Colonic mucosa (tissue), 4 donors: ENCODE measurements around the gene HNRNPAB. TPM values are rescaled to one million over a fixed set of nuclear protein-coding genes. Genes with fewer than 3 reads are reported as not detected.

ENCODE experiments used
- DNase-seq: peaks from one replicate; pipeline ENCODE4 v3.0.0-alpha.2; 2020
- H3K27ac ChIP-seq: fragments of 200-600 bp; one replicate; pipeline ENCODE4 v1.8.0; 2021
- H3K27me3 ChIP-seq: fragments of 200-600 bp; one replicate; pipeline ENCODE4 v1.8.0; 2021
- H3K36me3 ChIP-seq: fragments of 200-600 bp; one replicate; pipeline ENCODE4 v1.8.0; 2021
- H3K4me1 ChIP-seq: fragments of 200-600 bp; one replicate; pipeline ENCODE4 v1.8.0; 2021; ENCODE audit warnings: mild to moderate bottlenecking
- H3K4me3 ChIP-seq: fragments of 200-600 bp; one replicate; pipeline ENCODE4 v1.8.0; 2021
- H3K9ac ChIP-seq, 2 donors: one replicate each; pipeline ENCODE4 v1.7.0; 2013; ENCODE audit warnings: control low read depth in 2 of 2, low read depth in 2 of 2, low read length in 2 of 2
- H3K9me3 ChIP-seq: fragments of 200-600 bp; one replicate; pipeline ENCODE4 v1.8.0; 2021
- CTCF ChIP-seq: fragments of 200-600 bp; IDR thresholded peaks from one replicate; pipeline ENCODE4 v1.8.0; 2022; ENCODE audit warnings: antibody characterized with exemption, mild to moderate bottlenecking
- intact Hi-C: fragments of 100-400 bp; cut with DNase I; formaldehyde crosslinking; loops from one replicate; pipeline ENCODE4 v1.14.1; 2022
- total RNA-seq, 2 donors: library from RNA; stranded (reverse); fragmentation: NEBNext Ultra II Directional in 1 of 2; extraction: Animal tissue kit (Norgen Biotek cat#: 25700) in 1 of 2; gene quantifications; one replicate each; pipeline ENCODE4 v1.2.1, GENCODE V29; 2021
- donor health status: healthy.
- donor health status: DM: no; HTN: no; CAD: no.
- donor health status: DM: no; HTN: no; CAD: no.

Gene HNRNPAB
- total RNA-seq, 2 donors from 2014 or later, result 286 to 385 TPM

- H3K27ac ChIP-seq, result peak overlapping the region; percentile 90
- no peak for DNase-seq
- peak overlapping the region in 1 of 2 donors; percentile 80 for H3K9ac ChIP-seq
- no peak overlapping the region for H3K4me3 ChIP-seq
- no peaks in the 10 kb centered on the region for H3K36me3 ChIP-seq
- intact Hi-C loops, result no loop called here
- no peaks in the 10 kb centered on the region for H3K9me3 ChIP-seq
- H3K27me3 ChIP-seq, result no peaks in the 10 kb centered on the region
- no peak for TF ChIP-seq CTCF
- H3K4me1 ChIP-seq, result peaks cover 29% of the 10 kb centered on the region
Measured at GRCh38 chr5:178216779-178217178, 12.4 kb downstream of the HNRNPAB start.

DNA sequence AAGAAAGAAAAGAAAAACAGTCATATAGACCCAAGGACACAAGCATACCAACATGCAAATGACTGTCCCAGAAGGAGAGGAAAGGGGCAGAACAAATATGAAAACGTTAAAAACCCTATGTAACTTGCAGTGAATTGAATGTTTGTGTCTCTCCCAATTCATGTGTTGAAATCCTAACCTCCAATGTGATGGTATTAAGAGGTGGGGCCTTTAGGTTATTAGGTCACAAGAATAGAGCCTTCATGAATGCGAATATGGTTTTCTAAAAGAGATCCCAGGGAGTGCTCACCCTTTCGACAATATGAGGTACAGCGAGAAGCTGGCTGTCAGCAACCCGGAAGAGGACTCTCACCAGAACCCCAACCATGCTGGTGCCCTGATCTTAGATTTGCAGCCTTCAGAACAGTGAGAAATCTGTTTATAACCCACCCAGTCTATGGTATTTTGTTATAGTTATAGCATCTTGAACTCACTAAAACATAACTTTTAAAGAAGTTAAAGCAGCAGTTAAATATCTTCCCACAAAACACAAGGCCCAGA lies 14.0 kb downstream of the HNRNPAB start:
- intact Hi-C loops, result no loop called here
- Histone ChIP-seq H3K27ac (no peak overlapping the region), H3K9ac (no peak overlapping the region), H3K4me3 (no peak overlapping the region), H3K36me3 (no peaks in the 10 kb centered on the region), H3K4me1 (peaks cover 29% of the 10 kb centered on the region), H3K27me3 (no peaks in the 10 kb centered on the region), H3K9me3 (no peaks in the 10 kb centered on the region)
- no peak for DNase-seq
- TF ChIP-seq CTCF, result no peak

- intact Hi-C loops, result no loop called here
- H3K4me1 ChIP-seq, result peaks cover 29% of the 10 kb centered on the region
Measured at GRCh38 chr5:178218827-178219226, 14.5 kb downstream of the HNRNPAB start.

DNA sequence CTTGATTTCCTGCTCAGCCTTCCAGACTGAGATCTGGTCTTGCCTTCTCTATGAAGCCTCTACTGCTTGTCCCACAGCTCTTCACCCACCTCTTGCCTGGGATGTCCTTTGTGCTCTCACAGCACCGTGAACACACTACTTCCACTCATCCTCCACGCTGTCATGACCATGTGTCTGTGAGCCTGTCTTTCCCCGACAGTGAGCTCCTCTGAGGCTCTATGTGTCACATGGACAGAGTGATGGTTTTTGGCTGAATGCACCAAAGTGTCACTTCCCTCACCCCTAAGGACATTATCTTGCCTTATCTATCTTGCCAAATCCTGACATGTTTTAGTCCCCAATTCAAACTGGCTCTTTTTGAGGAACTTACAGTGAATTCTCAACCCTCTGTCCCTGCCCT lies 16.9 kb downstream of the HNRNPAB start:
- H3K9ac ChIP-seq, result no peak overlapping the region
- intact Hi-C loops, result no loop called here
- no peak for DNase-seq
- H3K9me3 ChIP-seq, result no peaks in the 10 kb centered on the region
- no peaks in the 10 kb centered on the region for H3K36me3 ChIP-seq
- H3K27ac ChIP-seq, result no peak overlapping the region
- H3K4me3 ChIP-seq, result no peak overlapping the region
- no peak for TF ChIP-seq CTCF
- peaks cover 4% of the 10 kb centered on the region for H3K4me1 ChIP-seq
- no peaks in the 10 kb centered on the region for H3K27me3 ChIP-seq

More at GRCh38 chr5:178218827-178219226, 14.5 kb downstream of the HNRNPAB start:
- no peak overlapping the region for H3K27ac ChIP-seq
- H3K9ac ChIP-seq, result no peak overlapping the region
- H3K9me3 ChIP-seq, result no peaks in the 10 kb centered on the region
- DNase-seq, result no peak
- TF ChIP-seq CTCF, result no peak
- no peak overlapping the region for H3K4me3 ChIP-seq
- H3K27me3 ChIP-seq, result no peaks in the 10 kb centered on the region
- no peaks in the 10 kb centered on the region for H3K36me3 ChIP-seq

DNA sequence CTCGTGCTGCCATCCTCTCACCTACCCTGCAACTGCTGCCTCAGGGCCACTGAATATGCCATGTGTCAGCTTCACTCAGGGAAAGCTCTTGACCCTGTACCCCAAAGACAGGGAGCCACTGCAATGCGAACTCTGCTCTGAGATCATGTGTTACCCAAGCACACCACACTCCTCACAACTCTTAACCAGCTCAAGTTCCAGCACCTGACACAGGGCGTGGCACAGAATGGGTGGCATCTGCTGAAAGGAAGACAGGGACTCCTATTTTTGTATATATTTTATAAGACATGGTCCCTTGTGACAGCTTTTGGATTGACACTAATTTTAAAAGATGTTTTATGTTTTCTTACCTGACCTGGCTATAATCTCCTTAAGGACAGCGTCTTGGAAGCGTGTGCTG lies 17.5 kb downstream of the HNRNPAB start:
- DNase-seq, result no peak
- no peak overlapping the region for H3K27ac ChIP-seq
- H3K9me3 ChIP-seq, result no peaks in the 10 kb centered on the region
- TF ChIP-seq CTCF, result no peak
- no peaks in the 10 kb centered on the region for H3K27me3 ChIP-seq
- intact Hi-C loops, result no loop called here
- H3K9ac ChIP-seq, result no peak overlapping the region
- H3K4me3 ChIP-seq, result no peak overlapping the region
- H3K4me1 ChIP-seq, result no peaks in the 10 kb centered on the region
- no peaks in the 10 kb centered on the region for H3K36me3 ChIP-seq
